K562 (cell line): ENCODE measurements around the gene MEA1. TPM values are rescaled to one million over a fixed set of nuclear protein-coding genes. Genes with fewer than 3 reads are reported as not detected.

Experiments used
- BMI1 ChIP-seq: fragments of 150-350 bp; IDR thresholded peaks from 2 replicates; pipeline ENCODE4 v1.6.1; 2014; ENCODE audit warnings: low read length
- CTCFL ChIP-seq: IDR thresholded peaks from 2 replicates; pipeline ENCODE4 v1.6.1; 2011; ENCODE audit warnings: borderline replicate concordance, low read depth, mild to moderate bottlenecking, moderate library complexity, low read length; ENCODE audit not compliant: insufficient read depth, poor library complexity, severe bottlenecking
- MLLT1 ChIP-seq, 2 experiments: fragments of 450-650 bp; IDR thresholded peaks; 2 replicates each; pipeline ENCODE4 v1.6.1; 2016
- NFIC ChIP-seq: fragments of 450-650 bp; IDR thresholded peaks from 2 replicates; pipeline ENCODE4 v1.6.1; 2017; ENCODE audit warnings: mild to moderate bottlenecking, inconsistent platforms
- REST ChIP-seq, 2 experiments: fragments of 450-650 bp; formaldehyde crosslinking in 1 of 2; IDR thresholded peaks; 2 replicates each; pipeline versions ENCODE4 v1.4.0 to v1.6.1; 2014 to 2020; ENCODE audit warnings: mild to moderate bottlenecking in 2 of 2, borderline replicate concordance in 1 of 2, low read depth in 1 of 2
- SIX5 ChIP-seq, 2 experiments: IDR thresholded peaks; 2 replicates each; pipeline ENCODE4 v1.6.1; 2011; ENCODE audit warnings: low read length in 2 of 2, borderline replicate concordance in 1 of 2, low read depth in 1 of 2, mild to moderate bottlenecking in 1 of 2, moderate library complexity in 1 of 2; ENCODE audit not compliant: insufficient read depth in 1 of 2
- SUPT5H ChIP-seq: fragments of 450-650 bp; IDR thresholded peaks from 2 replicates; pipeline ENCODE4 v1.6.1; 2016
- TCF3 ChIP-seq: sonication (generic); formaldehyde crosslinking; IDR thresholded peaks from 2 replicates; pipeline ENCODE4 v1.4.0; 2020; ENCODE audit warnings: mild to moderate bottlenecking, missing genetic modification reagents
- ZBTB9 ChIP-seq: fragments of 450-650 bp; formaldehyde crosslinking; IDR thresholded peaks from 2 replicates; pipeline ENCODE4 v1.4.0; 2020; ENCODE audit warnings: mild to moderate bottlenecking, moderate library complexity
- ZNF277 ChIP-seq: fragments of 250-450 bp; sonication (Bioruptor Pico); IDR thresholded peaks from 2 replicates; pipeline ENCODE4 v1.8.0; 2022; ENCODE audit warnings: inconsistent platforms, mild to moderate bottlenecking, moderate library complexity, borderline replicate concordance
- polyA plus RNA-seq, 8 experiments: library from polyadenylated mRNA; depleted of rRNA in 4 of 8; stranded (reverse) in 5 of 8; unstranded in 3 of 8; fragments of >200 nt; fragmentation: Nextera tagmentation in 2 of 8; fragmentation: Illumina TruSeq in 1 of 8; extraction: Ambion mirVana in 2 of 8; extraction: Trizol in 1 of 8; gene quantifications; 2 replicates each; pipeline versions ENCODE4 v1.2.1 to v1.2.3, GENCODE V29; 2011 to 2014; ENCODE audit warnings: inconsistent platforms in 1 of 8, missing spikeins in 1 of 8
- total RNA-seq, 7 experiments: library from RNA; depleted of rRNA in 6 of 7; stranded (reverse); fragments of >200 nt in 6 of 7; fragmentation: Illumina TruSeq in 2 of 7; extraction: Trizol in 2 of 7; gene quantifications; 2 replicates each; pipeline versions ENCODE4 v1.2.1 to v1.2.3, GENCODE V29; 2011 to 2021; ENCODE audit warnings: low replicate concordance in 1 of 7
- TF ChIP-seq, protein P1 (sequence below): sonication (generic); formaldehyde crosslinking; IDR thresholded peaks from 2 replicates; pipeline ENCODE4 v1.9.0; 2022; ENCODE audit warnings: mild to moderate bottlenecking, missing genetic modification reagents

The MEA1 gene
- total and polyA plus RNA-seq, 9 of the 15 experiments (the other 6 are each of a cell fraction or from before 2014, with no cell fraction given): 86.8 to 210 (median 152) TPM

DNA sequence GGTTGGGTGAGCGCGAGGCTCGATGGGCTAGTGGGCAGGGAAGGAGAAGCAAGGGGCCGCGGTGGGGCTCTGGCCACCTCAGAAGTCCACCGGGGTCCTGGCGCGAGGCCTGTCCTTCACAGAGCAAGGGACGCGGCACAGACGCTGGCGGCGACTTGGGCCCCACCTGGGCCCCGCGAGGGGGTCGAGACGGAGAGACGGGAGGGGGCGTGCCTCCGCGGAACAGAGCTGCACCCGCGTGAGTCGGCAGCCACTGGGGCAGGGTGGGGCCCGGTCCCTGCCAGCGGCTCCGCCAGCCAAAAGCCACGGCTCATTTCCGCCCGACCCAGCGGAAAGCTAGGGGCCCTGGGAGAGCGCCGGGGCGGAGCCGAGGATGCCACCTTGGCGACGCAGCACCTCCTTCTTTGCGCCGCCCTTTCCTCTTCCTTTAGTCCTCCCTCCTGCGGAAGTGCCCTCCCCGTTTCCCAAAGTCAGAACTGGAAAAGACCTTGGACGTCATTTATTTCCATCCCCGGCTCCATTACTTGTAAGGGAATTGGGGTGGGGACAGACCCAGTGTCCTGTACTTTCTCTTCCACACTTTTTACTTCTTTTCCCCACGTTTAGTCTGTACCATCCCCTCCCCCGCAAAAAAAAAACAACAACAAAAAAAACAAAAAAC, 39.9 kb upstream of the MEA1 start, which contains the start of gene CUL7 (continued):
- TF ChIP-seq REST (IDR thresholded peaks at IDR 0.05; ENCODE audit: borderline replicate concordance): no peak
- TF ChIP-seq REST (CRISPR knock-in tag; IDR thresholded peaks at IDR 0.05; ENCODE audit: low read depth): peak; percentile 92
- peak; percentile 37 to 65; a peak in 2 of 4 replicates for TF ChIP-seq MLLT1 (IDR thresholded peaks at IDR 0.05)
- peak; percentile 15; the same call in 1 of the 2 replicates for TF ChIP-seq TCF3
- TF ChIP-seq SUPT5H: peak; percentile 96
- TF ChIP-seq, protein P1, sequence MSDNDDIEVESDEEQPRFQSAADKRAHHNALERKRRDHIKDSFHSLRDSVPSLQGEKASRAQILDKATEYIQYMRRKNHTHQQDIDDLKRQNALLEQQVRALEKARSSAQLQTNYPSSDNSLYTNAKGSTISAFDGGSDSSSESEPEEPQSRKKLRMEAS: peak; percentile 79
- TF ChIP-seq ZNF277: no peak
- peak; percentile 67 for TF ChIP-seq NFIC
- peak; percentile 12 for TF ChIP-seq CTCFL
- no peak for TF ChIP-seq BMI1
- peak; percentile 98 for TF ChIP-seq ZBTB9 (CRISPR knock-in tag)
- TF ChIP-seq SIX5 (IDR thresholded peaks at IDR 0.05; ENCODE audit: borderline replicate concordance in 1 of 2, insufficient read depth in 1 of 2, low read depth in 1 of 2, low read length in 2 of 2): no peak
